K562 (cell line): Measurements from ENCODE around the gene ETHE1. TPM values are rescaled to one million over a fixed set of nuclear protein-coding genes. Genes with fewer than 3 reads are reported as not detected.
A peak's percentile ranks its signal among the peaks of the same experiment; 100 is the strongest.

ENCODE experiments used
- ILF3 ChIP-seq: fragments of 450-650 bp; IDR thresholded peaks from 2 replicates; pipeline ENCODE4 v1.6.1; 2018; ENCODE audit warnings: antibody characterized with exemption, mild to moderate bottlenecking, moderate library complexity, borderline replicate concordance
- MYC ChIP-seq, 2 experiments: fragments of 250-450 bp in 1 of 2; sonication (Bioruptor Pico) in 1 of 2; IDR thresholded peaks; 2 replicates each; pipeline versions ENCODE4 v1.5.1 to v1.6.1; 2012 to 2021; ENCODE audit warnings: low read depth in 2 of 2, borderline replicate concordance in 1 of 2, improper control_type of control experiment in 1 of 2, low read length in 1 of 2, mild to moderate bottlenecking in 1 of 2, moderate library complexity in 1 of 2
- NFE2L1 ChIP-seq: fragments of 450-650 bp; IDR thresholded peaks from 2 replicates; pipeline ENCODE4 v1.6.1; 2016; ENCODE audit warnings: missing genetic modification characterization, low read depth, mild to moderate bottlenecking, missing compliant biosample characterization, moderate library complexity, borderline replicate concordance
- NFIC ChIP-seq: fragments of 450-650 bp; IDR thresholded peaks from 2 replicates; pipeline ENCODE4 v1.6.1; 2017; ENCODE audit warnings: mild to moderate bottlenecking, inconsistent platforms
- YBX1 ChIP-seq: fragments of 450-650 bp; IDR thresholded peaks from 2 replicates; pipeline ENCODE4 v1.7.1; 2016; ENCODE audit warnings: mild to moderate bottlenecking
- polyA plus RNA-seq, 8 experiments: library from polyadenylated mRNA; depleted of rRNA in 4 of 8; stranded (reverse) in 5 of 8; unstranded in 3 of 8; fragments of >200 nt; fragmentation: Nextera tagmentation in 2 of 8; fragmentation: Illumina TruSeq in 1 of 8; extraction: Ambion mirVana in 2 of 8; extraction: Trizol in 1 of 8; gene quantifications; 2 replicates each; pipeline versions ENCODE4 v1.2.1 to v1.2.3, GENCODE V29; 2011 to 2014; ENCODE audit warnings: inconsistent platforms in 1 of 8, missing spikeins in 1 of 8
- total RNA-seq, 7 experiments: library from RNA; depleted of rRNA in 6 of 7; stranded (reverse); fragments of >200 nt in 6 of 7; fragmentation: Illumina TruSeq in 2 of 7; extraction: Trizol in 2 of 7; gene quantifications; 2 replicates each; pipeline versions ENCODE4 v1.2.1 to v1.2.3, GENCODE V29; 2011 to 2021; ENCODE audit warnings: low replicate concordance in 1 of 7
- TF ChIP-seq, protein P1 (sequence below), 2 experiments: fragments of 450-650 bp; IDR thresholded peaks; 2 replicates each; pipeline ENCODE4 v1.6.1; 2016
- TF ChIP-seq, protein P2 (sequence below): IDR thresholded peaks from 2 replicates; pipeline ENCODE4 v1.6.1; 2014; ENCODE audit warnings: antibody characterized with exemption
- TF ChIP-seq, protein P3 (sequence below): fragments of 450-650 bp; formaldehyde crosslinking; conservative IDR thresholded peaks from 2 replicates; pipeline ENCODE4 v1.4.0; 2022; ENCODE audit warnings: mild to moderate bottlenecking, missing genetic modification characterization
- TF ChIP-seq, protein P4 (sequence below): fragments of 250-450 bp; sonication (Bioruptor Pico); IDR thresholded peaks from 2 replicates; pipeline ENCODE4 v1.5.0; 2021; ENCODE audit warnings: mild to moderate bottlenecking, borderline replicate concordance

Gene ETHE1
- total and polyA plus RNA-seq, 9 of the 15 experiments (the other 6 are each of a cell fraction or from before 2014, with no cell fraction given), result 2.9 to 21.0 (median 10.2) TPM

DNA sequence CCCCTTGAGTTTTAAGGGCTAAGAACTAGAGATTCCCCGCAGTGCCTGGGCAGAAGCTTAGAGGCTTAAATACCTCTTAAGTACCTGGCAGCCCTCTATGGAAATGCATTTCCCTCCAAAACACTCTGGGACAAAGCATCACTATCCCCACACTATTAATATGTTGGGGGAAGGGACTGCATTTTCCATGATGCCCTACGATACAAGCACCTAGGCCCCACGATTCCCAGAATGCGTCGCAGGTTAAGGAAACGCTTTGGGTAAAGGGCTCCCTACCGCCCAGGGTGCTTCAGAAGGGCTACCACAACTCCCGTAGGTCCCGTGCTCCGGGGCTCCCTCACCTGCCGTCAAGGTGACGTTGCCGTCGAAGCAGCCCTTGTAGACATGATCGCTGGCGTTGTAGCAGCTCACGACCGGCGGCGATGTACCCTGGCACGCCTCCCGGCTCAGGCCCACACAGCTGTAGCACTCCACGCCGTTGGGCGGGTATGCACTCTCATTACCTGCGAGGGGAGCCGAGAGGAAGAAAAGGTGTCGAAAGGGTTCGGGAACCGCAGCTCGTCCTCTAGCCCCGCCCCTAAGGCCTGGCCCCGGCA lies 64.1 kb downstream of the ETHE1 start (continued):
- TF ChIP-seq MYC (IDR thresholded peaks at IDR 0.05; ENCODE audit: low read depth, low read length), result 0 out of 2 replicates have a peak, but pooled peaks have one; percentile 10
- no peak for TF ChIP-seq MYC (CRISPR knock-in tag; IDR thresholded peaks at IDR 0.05; ENCODE audit: borderline replicate concordance, low read depth)
- TF ChIP-seq, protein P1, sequence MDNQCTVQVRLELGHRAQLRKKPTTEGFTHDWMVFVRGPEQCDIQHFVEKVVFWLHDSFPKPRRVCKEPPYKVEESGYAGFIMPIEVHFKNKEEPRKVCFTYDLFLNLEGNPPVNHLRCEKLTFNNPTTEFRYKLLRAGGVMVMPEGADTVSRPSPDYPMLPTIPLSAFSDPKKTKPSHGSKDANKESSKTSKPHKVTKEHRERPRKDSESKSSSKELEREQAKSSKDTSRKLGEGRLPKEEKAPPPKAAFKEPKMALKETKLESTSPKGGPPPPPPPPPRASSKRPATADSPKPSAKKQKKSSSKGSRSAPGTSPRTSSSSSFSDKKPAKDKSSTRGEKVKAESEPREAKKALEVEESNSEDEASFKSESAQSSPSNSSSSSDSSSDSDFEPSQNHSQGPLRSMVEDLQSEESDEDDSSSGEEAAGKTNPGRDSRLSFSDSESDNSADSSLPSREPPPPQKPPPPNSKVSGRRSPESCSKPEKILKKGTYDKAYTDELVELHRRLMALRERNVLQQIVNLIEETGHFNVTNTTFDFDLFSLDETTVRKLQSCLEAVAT (IDR thresholded peaks at IDR 0.05), result no peak
- no peak for TF ChIP-seq NFE2L1
- no peak for TF ChIP-seq YBX1
- peak; percentile 40 for TF ChIP-seq NFIC
- no peak for TF ChIP-seq ILF3
- TF ChIP-seq, protein P2, sequence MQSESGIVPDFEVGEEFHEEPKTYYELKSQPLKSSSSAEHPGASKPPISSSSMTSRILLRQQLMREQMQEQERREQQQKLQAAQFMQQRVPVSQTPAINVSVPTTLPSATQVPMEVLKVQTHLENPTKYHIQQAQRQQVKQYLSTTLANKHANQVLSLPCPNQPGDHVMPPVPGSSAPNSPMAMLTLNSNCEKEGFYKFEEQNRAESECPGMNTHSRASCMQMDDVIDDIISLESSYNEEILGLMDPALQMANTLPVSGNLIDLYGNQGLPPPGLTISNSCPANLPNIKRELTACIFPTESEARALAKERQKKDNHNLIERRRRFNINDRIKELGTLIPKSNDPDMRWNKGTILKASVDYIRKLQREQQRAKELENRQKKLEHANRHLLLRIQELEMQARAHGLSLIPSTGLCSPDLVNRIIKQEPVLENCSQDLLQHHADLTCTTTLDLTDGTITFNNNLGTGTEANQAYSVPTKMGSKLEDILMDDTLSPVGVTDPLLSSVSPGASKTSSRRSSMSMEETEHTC, result no peak
- TF ChIP-seq, protein P3, sequence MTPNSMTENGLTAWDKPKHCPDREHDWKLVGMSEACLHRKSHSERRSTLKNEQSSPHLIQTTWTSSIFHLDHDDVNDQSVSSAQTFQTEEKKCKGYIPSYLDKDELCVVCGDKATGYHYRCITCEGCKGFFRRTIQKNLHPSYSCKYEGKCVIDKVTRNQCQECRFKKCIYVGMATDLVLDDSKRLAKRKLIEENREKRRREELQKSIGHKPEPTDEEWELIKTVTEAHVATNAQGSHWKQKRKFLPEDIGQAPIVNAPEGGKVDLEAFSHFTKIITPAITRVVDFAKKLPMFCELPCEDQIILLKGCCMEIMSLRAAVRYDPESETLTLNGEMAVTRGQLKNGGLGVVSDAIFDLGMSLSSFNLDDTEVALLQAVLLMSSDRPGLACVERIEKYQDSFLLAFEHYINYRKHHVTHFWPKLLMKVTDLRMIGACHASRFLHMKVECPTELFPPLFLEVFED (CRISPR knock-in tag), result no peak
- TF ChIP-seq, protein P4, sequence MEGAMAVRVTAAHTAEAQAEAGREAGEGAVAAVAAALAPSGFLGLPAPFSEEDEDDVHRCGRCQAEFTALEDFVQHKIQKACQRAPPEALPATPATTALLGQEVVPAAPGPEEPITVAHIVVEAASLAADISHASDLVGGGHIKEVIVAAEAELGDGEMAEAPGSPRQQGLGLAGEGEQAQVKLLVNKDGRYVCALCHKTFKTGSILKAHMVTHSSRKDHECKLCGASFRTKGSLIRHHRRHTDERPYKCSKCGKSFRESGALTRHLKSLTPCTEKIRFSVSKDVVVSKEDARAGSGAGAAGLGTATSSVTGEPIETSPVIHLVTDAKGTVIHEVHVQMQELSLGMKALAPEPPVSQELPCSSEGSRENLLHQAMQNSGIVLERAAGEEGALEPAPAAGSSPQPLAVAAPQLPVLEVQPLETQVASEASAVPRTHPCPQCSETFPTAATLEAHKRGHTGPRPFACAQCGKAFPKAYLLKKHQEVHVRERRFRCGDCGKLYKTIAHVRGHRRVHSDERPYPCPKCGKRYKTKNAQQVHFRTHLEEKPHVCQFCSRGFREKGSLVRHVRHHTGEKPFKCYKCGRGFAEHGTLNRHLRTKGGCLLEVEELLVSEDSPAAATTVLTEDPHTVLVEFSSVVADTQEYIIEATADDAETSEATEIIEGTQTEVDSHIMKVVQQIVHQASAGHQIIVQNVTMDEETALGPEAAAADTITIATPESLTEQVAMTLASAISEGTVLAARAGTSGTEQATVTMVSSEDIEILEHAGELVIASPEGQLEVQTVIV (CRISPR knock-in tag), result no peak
